Activated CD8-positive, alpha-beta memory T cell treated with anti-CD3 and anti-CD28 coated beads for 24 hours (primary cell): ENCODE results near the gene ACAD8.

ENCODE experiments used
- DNase-seq: peaks from one replicate; pipeline ENCODE4 v3.0.0-alpha.2; 2020

The ACAD8 gene

GRCh38 chr11:134253188-134253993, at the start of gene ACAD8, which contains the start of gene THYN1:
Gene ACAD8, plus strand, starts transcription at chr11:134253568. Its CDS starts 33 bp downstream, at chr11:134253601.
Gene THYN1, minus strand, starts transcription at chr11:134253352. Its CDS starts 470 bp downstream, at chr11:134252882.
- peak; percentile 95 for DNase-seq

GRCh38 chr11:134205729-134206128, 47.6 kb upstream of the ACAD8 start:
- DNase-seq, result no peak

GRCh38 chr11:134206185-134206584, 47.2 kb upstream of the ACAD8 start:
- no peak for DNase-seq

GRCh38 chr11:134207538-134208239, 45.7 kb upstream of the ACAD8 start:
- DNase-seq, result peak; percentile 83

GRCh38 chr11:134215836-134216235, 37.5 kb upstream of the ACAD8 start:
- DNase-seq, result no peak

GRCh38 chr11:134216816-134217215, 36.6 kb upstream of the ACAD8 start:
- no peak for DNase-seq

- DNase-seq, result no peak
Observed at GRCh38 chr11:134223121-134223520, 30.2 kb upstream of the ACAD8 start.

- peak; percentile 97 for DNase-seq
Observed at GRCh38 chr11:134223836-134224709, 29.3 kb upstream of the ACAD8 start, which contains the start of the genes NCAPD3 and VPS26B. Gene NCAPD3, minus strand, starts transcription at chr11:134223967. Its CDS starts 41 bp downstream, at chr11:134223926. Gene VPS26B, plus strand, starts transcription at chr11:134224671. Its CDS starts 452 bp downstream, at chr11:134225123.

- DNase-seq, result peak; percentile 83
Observed at GRCh38 chr11:134224710-134225664, 28.4 kb upstream of the ACAD8 start.

GRCh38 chr11:134226806-134227325, 26.5 kb upstream of the ACAD8 start:
- DNase-seq, result no peak

- no peak for DNase-seq
Observed at GRCh38 chr11:134228625-134229024, 24.7 kb upstream of the ACAD8 start.

GRCh38 chr11:134229126-134229790, 24.1 kb upstream of the ACAD8 start:
- DNase-seq, result no peak

GRCh38 chr11:134230339-134230738, 23.0 kb upstream of the ACAD8 start:
- DNase-seq, result no peak

GRCh38 chr11:134231958-134232659, 21.3 kb upstream of the ACAD8 start:
- no peak for DNase-seq

- no peak for DNase-seq
Observed at GRCh38 chr11:134233729-134234179, 19.6 kb upstream of the ACAD8 start.

GRCh38 chr11:134235399-134235798, 18.0 kb upstream of the ACAD8 start:
- DNase-seq, result no peak

GRCh38 chr11:134236834-134237556, 16.4 kb upstream of the ACAD8 start:
- DNase-seq, result no peak

GRCh38 chr11:134237557-134237922, 15.8 kb upstream of the ACAD8 start:
- DNase-seq, result no peak

GRCh38 chr11:134238956-134239355, 14.4 kb upstream of the ACAD8 start:
- no peak for DNase-seq
